A549 (cell line): Measurements from ENCODE around the gene ZYG11B. TPM values are rescaled to one million over a fixed set of nuclear protein-coding genes. Genes with fewer than 3 reads are reported as not detected.

ENCODE experiments used
- ATAC-seq, 2 experiments: fragments of 200-7000 bp in 1 of 2; fragments of >200 bp in 1 of 2; cut with Nextera tagmentation in 1 of 2; cut with Tn5 transposase in 1 of 2; 3 replicates each; pipeline versions ENCODE4 v1.8.0 to v1.9.1; 2018 to 2020; ENCODE audit warnings: mild to moderate bottlenecking in 1 of 2, moderate library complexity in 1 of 2
- CTCF ChIA-PET: fragments of 300-600 bp; sonication (Branson Sonifier 250); formaldehyde crosslinking; extraction: SDS; loops from one replicate; lab custom pipeline; 2021; ENCODE audit warnings: antibody characterized with exemption, inconsistent platforms; lab: Yijun Ruan, JAX
- POLR2A ChIA-PET: fragments of 350-600 bp; formaldehyde crosslinking; extraction: SDS; loops from one replicate; lab custom pipeline; 2021; ENCODE audit warnings: antibody characterized with exemption, inconsistent platforms; lab: Yijun Ruan, JAX
- DNase-seq, 2 experiments: peaks; one replicate each; pipeline versions ENCODE4 v3.0.0 to v3.0.0-alpha.2; 2011 to 2016; ENCODE audit warnings: low read depth in 1 of 2, low spot score in 1 of 2
- FAIRE-seq: peaks from 2 replicates; lab custom pipeline; 2011; peaks lifted over from hg19 to GRCh38; lab: Jason Lieb, UNC
- H3K27ac ChIP-seq, 2 experiments: fragments of >200 bp; sonication (Bioruptor Twin); formaldehyde crosslinking; 3 replicates each; pipeline ENCODE4 v1.5.1; 2016 to 2017
- H3K4me1 ChIP-seq: fragments of >200 bp; sonication (Bioruptor Twin); formaldehyde crosslinking; 3 replicates; pipeline ENCODE4 v1.6.1; 2016
- H3K4me2 ChIP-seq: fragments of >200 bp; sonication (Bioruptor Twin); formaldehyde crosslinking; 3 replicates; pipeline ENCODE4 v1.6.1; 2016
- H3K4me3 ChIP-seq: fragments of >200 bp; sonication (Bioruptor Twin); formaldehyde crosslinking; 3 replicates; pipeline ENCODE4 v1.5.1; 2016
- H3K9me3 ChIP-seq: fragments of >200 bp; sonication (Bioruptor Twin); formaldehyde crosslinking; 3 replicates; pipeline ENCODE4 v1.6.1; 2016
- BCL3 ChIP-seq: fragments of >200 bp; sonication (Bioruptor Twin); formaldehyde crosslinking; IDR thresholded peaks from 3 replicates; pipeline ENCODE4 v1.6.1; 2016
- CHD2 ChIP-seq: fragments of 150-350 bp; IDR thresholded peaks from 2 replicates; pipeline ENCODE4 v1.6.1; 2014; ENCODE audit warnings: low read length; ENCODE audit not compliant: partially characterized antibody
- CHD4 ChIP-seq: fragments of 200-600 bp; sonication (generic); IDR thresholded peaks from 2 replicates; pipeline ENCODE4 v1.6.1; 2016; ENCODE audit warnings: antibody characterized with exemption, mild to moderate bottlenecking, borderline replicate concordance
- E2F6 ChIP-seq: IDR thresholded peaks from 2 replicates; pipeline ENCODE4 v1.6.1; 2012; ENCODE audit warnings: low read depth, borderline replicate concordance
- ELK1 ChIP-seq: fragments of 150-350 bp; IDR thresholded peaks from 2 replicates; pipeline ENCODE4 v1.6.1; 2014; ENCODE audit warnings: low read depth, mild to moderate bottlenecking, low read length
- FOSB ChIP-seq: fragments of 250-450 bp; sonication (Bioruptor Pico); IDR thresholded peaks from 2 replicates; pipeline ENCODE4 v1.5.0; 2020; ENCODE audit warnings: mild to moderate bottlenecking, moderate library complexity
- HOXB13 ChIP-seq: fragments of 250-450 bp; sonication (Bioruptor Pico); IDR thresholded peaks from 2 replicates; pipeline ENCODE4 v1.5.0; 2020; ENCODE audit warnings: low read depth, mild to moderate bottlenecking, moderate library complexity
- JUN ChIP-seq, 2 experiments: fragments of >200 bp; sonication (Bioruptor Twin); formaldehyde crosslinking; IDR thresholded peaks; 2 replicates in 1 of 2; 3 replicates in 1 of 2; pipeline ENCODE4 v1.6.1; 2016 to 2017
- KDM5A ChIP-seq: fragments of 200-600 bp; sonication (generic); IDR thresholded peaks from 2 replicates; pipeline ENCODE4 v1.6.1; 2016; ENCODE audit warnings: antibody characterized with exemption, mild to moderate bottlenecking
- MAX ChIP-seq: IDR thresholded peaks from 2 replicates; pipeline ENCODE4 v1.6.1; 2012
- MYC ChIP-seq: IDR thresholded peaks from 2 replicates; pipeline ENCODE4 v1.6.1; 2012; ENCODE audit warnings: mild to moderate bottlenecking, inconsistent platforms, low read length, improper control_type of control experiment, borderline replicate concordance
- NFE2L2 ChIP-seq: fragments of 150-350 bp; conservative IDR thresholded peaks from 2 replicates; pipeline ENCODE4 v1.6.1; 2014; ENCODE audit warnings: low read length
- PBX3 ChIP-seq: IDR thresholded peaks from 2 replicates; pipeline ENCODE4 v1.6.1; 2012
- PHF8 ChIP-seq: fragments of 200-600 bp; sonication (generic); IDR thresholded peaks from 2 replicates; pipeline ENCODE4 v1.6.1; 2016; ENCODE audit warnings: low read depth, mild to moderate bottlenecking, antibody characterized with exemption, moderate library complexity, borderline replicate concordance
- POLR2A ChIP-seq: IDR thresholded peaks from 2 replicates; pipeline ENCODE4 v1.6.1; 2012; ENCODE audit warnings: mild to moderate bottlenecking, low read length
- RARB ChIP-seq: fragments of 250-450 bp; sonication (Bioruptor Pico); IDR thresholded peaks from 2 replicates; pipeline ENCODE4 v1.8.0; 2021; ENCODE audit warnings: mild to moderate bottlenecking, moderate library complexity
- REST ChIP-seq: fragments of 200-600 bp; sonication (generic); IDR thresholded peaks from 2 replicates; pipeline ENCODE4 v1.6.1; 2016; ENCODE audit warnings: antibody characterized with exemption, mild to moderate bottlenecking, moderate library complexity
- SREBF2 ChIP-seq: fragments of 450-650 bp; IDR thresholded peaks from 2 replicates; pipeline ENCODE4 v1.6.1; 2014; ENCODE audit warnings: mild to moderate bottlenecking, moderate library complexity
- TFCP2L1 ChIP-seq: fragments of 250-450 bp; sonication (Bioruptor Pico); IDR thresholded peaks from 2 replicates; pipeline ENCODE4 v1.5.0; 2021; ENCODE audit warnings: mild to moderate bottlenecking
- TP53 ChIP-seq: fragments of 250-450 bp; sonication (Bioruptor Pico); IDR thresholded peaks from 2 replicates; pipeline ENCODE4 v1.5.0; 2021; ENCODE audit warnings: mild to moderate bottlenecking, moderate library complexity
- USF2 ChIP-seq: fragments of 450-650 bp; IDR thresholded peaks from 2 replicates; pipeline ENCODE4 v1.6.1; 2014; ENCODE audit warnings: antibody characterized with exemption
- ZNF302 ChIP-seq: fragments of 250-450 bp; sonication (Bioruptor Pico); IDR thresholded peaks from 2 replicates; pipeline ENCODE4 v1.9.0; 2021; ENCODE audit warnings: inconsistent platforms, mild to moderate bottlenecking, moderate library complexity
- WGBS: methylation state at CpG from one replicate; pipeline ENCODE4 v1.1.6; 2017; ENCODE audit errors: missing lambda C conversion rate; 5-methylcytosine and 5-hydroxymethylcytosine counted together
- polyA plus RNA-seq, 4 experiments: library from polyadenylated mRNA; depleted of rRNA in 3 of 4; stranded (reverse); fragments of >200 nt; fragmentation: RNase III in 1 of 4; extraction: RNeasy Plus Mini Kit Qiagen cat#74134 plus additional on column Dnase treatment in 1 of 4; gene quantifications; 2 replicates in 3 of 4; 3 replicates in 1 of 4; pipeline ENCODE4 v1.2.3, GENCODE V29; 2011 to 2017

The ZYG11B gene
- polyA plus RNA-seq, 2 of the 4 experiments (the other 2 are of a cell fraction), result 5.8 to 14.1 TPM

- no peak overlapping the region for H3K27ac ChIP-seq
- ATAC-seq, result no peak
- H3K4me1 ChIP-seq, result 0 out of 3 replicates have a peak, but pooled peaks cover 3% of the 10 kb centered on the region
- no peak overlapping the region for H3K4me2 ChIP-seq
- 94% methylated on average over 7 of the region's 7 CpGs for WGBS
- no peak for FAIRE-seq
- POLR2A ChIA-PET, result no interaction called here
- H3K4me3 ChIP-seq, result no peak overlapping the region
- no peak for TF ChIP-seq REST
- no peak for TF ChIP-seq FOSB
- no peak for TF ChIP-seq POLR2A
- no peak for TF ChIP-seq KDM5A
- TF ChIP-seq CHD4, result no peak
- TF ChIP-seq RARB (CRISPR knock-in tag), result no peak
- no peak for TF ChIP-seq PBX3
- no peak for TF ChIP-seq NFE2L2
- TF ChIP-seq TFCP2L1 (CRISPR knock-in tag), result no peak
- TF ChIP-seq ELK1, result no peak
- CTCF ChIA-PET, result interaction anchor here (1.9 kb wide), 1 partner anchor 9 kb away, joined by 12 read pairs; no protein-coding TSS in a partner anchor
- DNase-seq, result no peak
- no peaks in the 10 kb centered on the region for H3K9me3 ChIP-seq
Measured at GRCh38 chr1:52695627-52696026, 30.6 kb upstream of the ZYG11B start.

- 1% methylated on average over 27 of the region's 68 CpGs for WGBS
- no peaks in the 10 kb centered on the region for H3K9me3 ChIP-seq
- no peak for FAIRE-seq
- TF ChIP-seq POLR2A, result peak; percentile 80
- TF ChIP-seq JUN (IDR thresholded peaks at IDR 0.05), result peak; percentile 30 to 69; a peak in 3 of 5 replicates
- peak; percentile 57; the same call in 1 of the 2 replicates for TF ChIP-seq TP53 (CRISPR knock-in tag)
- no peak for TF ChIP-seq ZNF302 (CRISPR knock-in tag)
- no peak for TF ChIP-seq CHD2
- peak; percentile 70; the same call in 1 of the 2 replicates for TF ChIP-seq PHF8
- TF ChIP-seq BCL3, result peak; percentile 59; the same call in 1 of the 3 replicates
- peak; percentile 80; the same call in 1 of the 2 replicates for TF ChIP-seq MYC
- TF ChIP-seq SREBF2, result no peak
- TF ChIP-seq E2F6, result peak; percentile 94
- TF ChIP-seq USF2, result peak; percentile 92
- no peak for TF ChIP-seq KDM5A
- peak; percentile 30; the same call in 1 of the 2 replicates for TF ChIP-seq TFCP2L1 (CRISPR knock-in tag)
- peak; percentile 70; the same call in 1 of the 2 replicates for TF ChIP-seq HOXB13 (CRISPR knock-in tag)
- peak; percentile 99 for TF ChIP-seq MAX
- peak; percentile 61 to 84 for DNase-seq
- peak; percentile 85 to 86 for ATAC-seq
- H3K27ac ChIP-seq, result peak within 1 kb of the TSS; percentile 86 to 100
- H3K4me1 ChIP-seq, result peaks cover 7% of the 10 kb centered on the region; the same call in 1 of the 3 replicates
- CTCF ChIA-PET, result interaction anchor here (1.2 kb wide), 1 partner anchor 12 kb away, joined by 5 read pairs; no protein-coding TSS in a partner anchor
- peak within 1 kb of the TSS; percentile 58 for H3K4me3 ChIP-seq
- POLR2A ChIA-PET, result no interaction called here
- H3K4me2 ChIP-seq, result peak within 1 kb of the TSS; percentile 75
Measured at GRCh38 chr1:52697795-52698674, 28.2 kb upstream of the ZYG11B start, which contains the start of gene COA7. Gene COA7 (minus strand): TSS chr1:52698347. CDS start chr1:52698326, 21 bp downstream.
